SJSA1 (cell line): ENCODE measurements around the gene CDC25C. TPM values are rescaled to one million over a fixed set of nuclear protein-coding genes. Genes with fewer than 3 reads are reported as not detected.
"Not testable (repeated sequence)": the region's sequence is repeated elsewhere in the genome, so short reads cannot be mapped to it uniquely, and the experiment has no call there.

ENCODE experiments used
- DNase-seq, 2 experiments: peaks; one replicate each; pipeline ENCODE4 v3.0.0-alpha.2; 2015 to 2020; ENCODE audit warnings: low spot score in 2 of 2, low read depth in 1 of 2
- H3K27ac ChIP-seq: fragments of 250-450 bp; sonication (Bioruptor Pico); 2 replicates; pipeline ENCODE4 v1.5.1; 2020; ENCODE audit warnings: mild to moderate bottlenecking, moderate library complexity
- H3K27me3 ChIP-seq: fragments of 250-450 bp; sonication (Bioruptor Pico); replicated peaks from 2 replicates; pipeline ENCODE4 v1.5.1; 2020; ENCODE audit warnings: mild to moderate bottlenecking, moderate library complexity
- H3K36me3 ChIP-seq: fragments of 250-450 bp; sonication (Bioruptor Pico); 2 replicates; pipeline ENCODE4 v1.5.1; 2020; ENCODE audit warnings: mild to moderate bottlenecking
- H3K4me1 ChIP-seq: fragments of 250-450 bp; sonication (Bioruptor Pico); replicated peaks from 2 replicates; pipeline ENCODE4 v1.6.1; 2021; ENCODE audit warnings: mild to moderate bottlenecking
- H3K4me3 ChIP-seq: fragments of 250-450 bp; sonication (Bioruptor Pico); 2 replicates; pipeline ENCODE4 v1.5.1; 2020; ENCODE audit warnings: mild to moderate bottlenecking
- H3K9me3 ChIP-seq: fragments of 250-450 bp; sonication (Bioruptor Pico); replicated peaks from 2 replicates; pipeline ENCODE4 v1.5.1; 2020; ENCODE audit warnings: mild to moderate bottlenecking
- total RNA-seq: library from RNA; depleted of rRNA; stranded (reverse); fragments of >200 nt; shearing (Covaris generic); gene quantifications from 2 replicates; pipeline ENCODE4 v1.2.3, GENCODE V29; 2014

CDC25C gene
- total RNA-seq, 1 experiment from 2014 or later, result 36.5 TPM

DNA sequence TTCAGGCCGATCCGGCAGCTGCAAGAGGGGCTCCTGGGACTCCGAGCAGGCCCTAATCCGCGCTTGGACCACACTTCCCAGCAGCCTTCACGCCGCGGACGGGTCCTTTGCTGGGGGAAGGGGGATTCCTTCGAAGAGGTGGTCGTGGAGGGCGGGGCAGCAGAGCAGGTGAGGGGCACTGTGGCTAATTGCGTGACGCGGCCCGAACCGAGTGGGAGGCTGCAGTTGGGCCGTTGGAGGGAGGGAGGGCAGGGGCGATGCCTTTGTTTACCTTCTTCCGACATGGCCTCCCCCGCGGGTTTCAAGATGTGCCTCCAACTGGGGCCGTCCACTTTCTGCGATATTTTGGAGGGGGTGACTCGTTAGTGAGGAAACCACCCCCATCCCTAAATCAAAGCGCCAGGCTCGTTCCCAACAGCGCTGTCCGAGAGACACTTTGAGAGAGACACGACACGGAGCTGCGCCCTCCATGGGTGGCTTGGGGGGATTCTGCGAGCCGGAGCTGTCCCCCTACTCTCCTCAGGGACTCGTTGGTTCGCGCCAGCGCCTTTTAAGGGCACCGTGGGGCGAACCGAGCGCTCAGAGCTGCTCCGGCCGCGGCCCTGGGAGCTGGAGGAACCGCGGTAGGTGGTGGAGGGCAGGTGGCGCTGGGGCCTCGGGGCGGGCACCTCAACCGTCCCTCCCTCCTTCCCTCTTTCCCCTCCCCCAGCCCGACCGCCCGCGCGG, 6.2 kb upstream of the CDC25C start, which contains the start of gene FAM53C:
TSS of gene FAM53C (plus strand) at position 582 of the 726 bp plus-strand sequence. CDS start 3,070 bp downstream, outside the sequence.
- Histone ChIP-seq H3K27me3 (no peaks in the 10 kb centered on the region), H3K4me1 (peaks cover 13% of the 10 kb centered on the region), H3K4me3 (peak within 1 kb of the TSS; percentile 62), H3K36me3 (peaks cover 40% of the 10 kb centered on the region), H3K27ac (peak within 1 kb of the TSS; percentile 100), H3K9me3 (no peaks in the 10 kb centered on the region)
- peak; percentile 95 to 99 for DNase-seq

DNA sequence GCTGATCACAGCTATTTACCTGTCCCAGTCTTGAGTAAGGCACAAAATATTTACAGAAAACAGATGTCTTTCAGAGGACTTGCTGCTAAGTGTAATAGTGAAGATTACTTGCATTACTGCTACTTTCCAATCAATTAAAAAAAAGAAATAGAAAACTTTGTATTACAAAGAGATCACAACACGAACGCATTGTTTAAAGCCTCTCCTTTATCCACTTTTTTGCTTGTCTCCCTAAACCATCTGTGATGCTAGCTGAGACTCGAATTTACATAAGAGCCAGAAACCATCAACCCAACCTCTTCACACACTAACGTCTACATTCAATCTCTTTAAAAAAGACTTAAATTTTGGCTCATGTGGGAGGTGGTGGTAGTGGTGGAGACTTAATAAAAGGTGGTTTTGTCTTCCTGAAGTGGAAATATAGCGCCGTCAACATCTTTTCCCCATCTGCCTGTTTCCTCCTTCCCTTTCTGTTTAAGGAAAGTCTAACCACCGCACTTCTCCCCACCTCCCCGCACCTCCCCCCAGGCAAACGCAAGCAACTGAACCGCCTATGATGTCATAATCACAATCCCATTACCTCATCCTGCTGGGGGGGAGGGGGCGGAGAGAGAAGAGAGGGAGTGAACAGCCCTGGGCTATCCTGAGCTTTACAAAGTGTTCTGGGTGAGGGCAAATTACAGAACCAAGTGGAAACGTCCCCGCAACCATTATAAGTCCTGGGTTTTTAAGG, 5.5 kb upstream of the CDC25C start:
- no peaks in the 10 kb centered on the region for H3K9me3 ChIP-seq
- peak overlapping the region; percentile 62 for H3K4me3 ChIP-seq
- no peaks in the 10 kb centered on the region for H3K27me3 ChIP-seq
- DNase-seq, result no peak
- peaks cover 17% of the 10 kb centered on the region for H3K4me1 ChIP-seq
- peak overlapping the region; percentile 100 for H3K27ac ChIP-seq
- peaks cover 35% of the 10 kb centered on the region for H3K36me3 ChIP-seq

DNA sequence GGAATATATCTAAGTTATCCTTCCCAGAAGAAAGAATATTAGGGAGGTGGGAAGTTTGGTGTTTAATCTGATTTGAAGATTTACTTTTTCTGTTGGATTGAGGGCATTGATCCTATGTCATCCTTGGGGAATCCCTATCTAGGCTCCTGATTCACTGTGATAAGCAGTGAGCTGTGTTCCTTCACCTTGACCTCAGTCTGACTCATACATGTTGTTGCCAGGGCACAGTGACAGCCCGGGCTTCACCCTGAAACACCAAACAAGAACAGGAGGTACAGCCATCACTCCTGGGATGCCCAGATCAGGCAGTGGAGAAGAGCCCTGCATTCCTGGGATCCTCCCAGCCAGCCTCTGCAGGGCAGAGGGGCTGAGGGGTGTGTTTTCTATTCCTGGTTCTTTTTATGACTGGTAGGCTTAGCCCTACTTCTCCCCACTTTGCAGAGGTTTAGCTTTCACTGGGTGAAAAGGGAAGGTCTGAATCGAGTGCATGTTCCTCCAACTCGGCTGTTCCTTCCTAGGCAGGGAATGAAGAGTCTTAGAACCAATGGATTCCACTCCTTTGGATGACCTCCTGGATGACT, 3.4 kb upstream of the CDC25C start:
- H3K9me3 ChIP-seq, result no peaks in the 10 kb centered on the region
- DNase-seq, result no peak

DNA sequence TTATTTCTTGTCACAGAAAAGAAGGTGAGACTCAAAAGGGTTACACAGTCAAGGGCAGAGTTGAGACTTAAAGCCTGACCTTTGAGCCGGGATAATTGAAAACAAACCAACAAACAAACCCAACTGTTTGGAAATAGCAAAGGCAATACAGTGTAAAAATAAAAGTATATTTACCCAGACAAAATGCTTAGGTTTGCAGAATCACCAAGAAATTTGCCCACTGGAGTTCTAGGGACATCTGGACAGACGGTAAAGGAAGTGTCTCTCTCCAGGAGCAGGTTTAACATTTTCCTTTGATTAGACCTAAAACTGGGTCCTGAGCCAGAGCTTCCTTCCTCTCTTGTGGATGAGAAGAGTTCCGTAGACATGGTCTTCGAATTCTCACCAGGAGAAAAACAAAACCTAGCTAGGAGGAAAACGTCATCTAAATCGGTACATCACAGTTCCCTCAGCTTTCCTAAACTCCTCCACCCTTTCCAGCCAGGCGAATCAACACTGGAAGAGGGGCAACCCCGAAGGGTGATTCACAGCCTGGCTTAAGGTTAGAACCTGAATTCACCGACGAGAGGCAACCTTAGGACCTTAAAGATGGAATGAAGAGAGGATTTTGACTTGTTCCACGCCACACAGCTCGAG, 673 bp downstream of the CDC25C start:
- no peaks in the 10 kb centered on the region for H3K27me3 ChIP-seq
- peaks cover 12% of the 10 kb centered on the region for H3K4me1 ChIP-seq
- peak overlapping the region; percentile 53 for H3K4me3 ChIP-seq
- H3K27ac ChIP-seq, result peak overlapping the region; percentile 84
- no peak for DNase-seq
- H3K9me3 ChIP-seq, result no peaks in the 10 kb centered on the region
- peaks cover 21% of the 10 kb centered on the region for H3K36me3 ChIP-seq

More for the DNA sequence above, 3.4 kb upstream of the CDC25C start:
- Histone ChIP-seq H3K4me1 (peaks cover 25% of the 10 kb centered on the region), H3K36me3 (peaks cover 14% of the 10 kb centered on the region), H3K27me3 (no peaks in the 10 kb centered on the region), H3K4me3 (no peak overlapping the region), H3K27ac (no peak overlapping the region)

DNA sequence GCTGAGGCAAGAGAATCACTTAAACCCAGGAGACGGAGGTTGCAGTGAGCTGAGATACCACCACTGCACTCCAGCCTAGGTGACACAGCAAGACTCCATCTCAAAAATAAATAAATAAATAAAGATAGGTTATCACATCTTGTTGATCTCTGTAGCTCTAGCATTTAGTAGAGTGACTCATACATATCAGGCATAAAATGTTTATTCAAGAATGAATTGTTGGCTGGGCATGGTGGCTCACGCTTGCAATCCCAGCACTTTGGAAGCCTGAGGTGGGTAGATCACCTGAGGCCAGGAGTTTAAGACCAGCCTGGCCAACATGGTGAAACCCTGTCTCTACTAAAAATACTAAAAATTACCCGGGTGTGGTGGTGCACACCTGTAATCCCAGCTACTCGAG, 13.4 kb downstream of the CDC25C start:
- not testable (repeated sequence) for H3K9me3 ChIP-seq, H3K4me1 ChIP-seq, H3K27ac ChIP-seq, DNase-seq, H3K27me3 ChIP-seq, H3K4me3 ChIP-seq
- peaks cover 53% of the 10 kb centered on the region for H3K36me3 ChIP-seq

DNA sequence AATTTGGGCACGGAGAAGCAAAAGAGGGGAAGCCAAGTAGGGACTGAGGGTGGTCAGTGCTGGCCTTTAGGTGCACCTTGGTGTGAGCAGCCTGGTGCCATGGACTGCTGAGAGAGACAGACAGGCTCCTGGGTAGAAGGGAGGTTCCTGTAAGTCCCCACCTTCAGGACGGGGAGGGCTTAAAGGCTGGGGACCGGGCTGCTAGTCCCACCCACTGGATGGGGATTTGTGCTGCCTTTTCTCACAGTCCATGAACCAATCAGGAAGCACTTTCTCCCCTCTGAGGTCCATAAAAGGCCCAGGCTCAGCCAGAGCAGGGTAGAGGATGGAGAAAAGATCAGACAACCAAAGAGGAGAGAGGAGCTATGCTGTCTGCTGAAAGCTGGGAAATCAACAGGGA, 15.2 kb downstream of the CDC25C start:
- no peaks in the 10 kb centered on the region for H3K27me3 ChIP-seq
- H3K36me3 ChIP-seq, result peaks cover 61% of the 10 kb centered on the region
- no peaks in the 10 kb centered on the region for H3K4me1 ChIP-seq

DNA sequence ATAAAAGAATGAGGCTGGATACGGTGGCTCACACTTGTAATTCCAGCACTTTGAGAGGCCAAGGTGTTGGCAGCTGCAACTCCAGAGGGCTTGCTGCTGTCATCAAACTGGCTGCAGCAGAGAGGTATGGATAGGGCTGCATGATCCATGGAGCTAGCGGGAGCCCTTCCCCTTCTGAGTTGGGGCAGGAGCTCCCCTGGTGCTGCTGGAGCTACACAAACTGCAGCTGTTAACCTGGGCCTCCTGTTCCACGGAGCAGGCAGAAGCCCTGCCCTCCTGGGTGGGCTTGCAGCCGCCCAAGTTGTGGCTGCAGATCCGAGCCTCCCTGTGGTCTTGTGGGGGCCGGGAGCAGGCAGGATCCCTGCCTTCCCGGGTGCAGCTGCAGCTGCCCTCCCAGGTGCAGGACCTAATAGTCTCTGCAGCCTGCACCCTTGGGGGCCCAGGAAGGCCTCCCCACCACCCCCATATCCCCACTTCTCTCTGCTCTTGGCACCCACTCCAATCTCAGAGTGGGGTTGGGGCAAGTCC, 15.8 kb downstream of the CDC25C start:
- H3K4me1 ChIP-seq, result no peaks in the 10 kb centered on the region
- no peak overlapping the region for H3K4me3 ChIP-seq
- peaks cover 61% of the 10 kb centered on the region for H3K36me3 ChIP-seq
- no peaks in the 10 kb centered on the region for H3K27me3 ChIP-seq
- H3K9me3 ChIP-seq, result no peaks in the 10 kb centered on the region
- DNase-seq, result no peak
- H3K27ac ChIP-seq, result no peak overlapping the region

More for the DNA sequence above, 15.2 kb downstream of the CDC25C start:
- no peaks in the 10 kb centered on the region for H3K9me3 ChIP-seq
- no peak overlapping the region for H3K27ac ChIP-seq
- H3K4me3 ChIP-seq, result no peak overlapping the region
- DNase-seq, result no peak

DNA sequence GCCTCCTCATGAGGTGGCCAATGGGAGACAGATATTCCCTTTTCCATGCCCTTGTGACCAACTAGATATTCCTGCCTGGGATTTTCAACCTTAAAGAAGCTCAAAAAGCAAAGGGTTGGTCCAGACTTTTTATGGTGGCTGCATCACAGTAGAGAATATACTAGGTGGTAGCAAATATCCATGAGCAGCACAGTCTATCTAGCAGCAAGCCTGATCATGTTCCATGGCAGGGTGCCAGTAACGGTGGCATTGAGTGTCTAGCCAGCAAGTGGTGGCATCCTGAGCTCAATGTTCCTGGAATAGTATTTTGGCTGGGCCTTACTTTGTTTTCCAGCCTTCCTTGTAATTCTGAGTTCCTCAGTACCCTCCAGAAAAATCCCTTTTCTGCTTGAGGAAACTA, 25.8 kb downstream of the CDC25C start:
- Histone ChIP-seq H3K36me3 (peaks cover 34% of the 10 kb centered on the region), H3K4me3 (no peak overlapping the region), H3K9me3 (no peaks in the 10 kb centered on the region), H3K27ac (no peak overlapping the region), H3K4me1 (no peaks in the 10 kb centered on the region), H3K27me3 (no peaks in the 10 kb centered on the region)
- DNase-seq, result no peak

DNA sequence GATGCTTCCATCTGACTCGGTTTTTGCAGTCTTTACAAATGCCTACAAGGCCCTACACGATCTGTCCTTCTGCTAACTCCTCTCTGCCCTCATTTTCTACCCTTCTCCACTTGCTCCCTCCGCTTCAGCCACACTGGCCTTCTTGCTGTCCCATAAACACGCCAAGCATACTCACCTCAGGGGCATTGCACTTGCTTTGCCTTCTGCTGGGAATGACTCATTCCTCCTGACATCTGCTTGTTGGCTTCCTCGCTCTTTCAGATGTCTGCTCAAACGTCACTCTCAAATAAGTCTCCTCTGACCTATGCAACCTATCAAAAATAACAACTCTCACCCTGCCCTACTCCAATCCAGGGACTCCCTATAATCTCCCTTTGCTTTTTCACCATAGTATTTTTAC, 28.2 kb downstream of the CDC25C start:
- Histone ChIP-seq H3K36me3 (peaks cover 33% of the 10 kb centered on the region), H3K4me3 (no peak overlapping the region), H3K9me3 (no peaks in the 10 kb centered on the region), H3K27me3 (no peaks in the 10 kb centered on the region), H3K4me1 (no peaks in the 10 kb centered on the region), H3K27ac (no peak overlapping the region)
- DNase-seq, result no peak

DNA sequence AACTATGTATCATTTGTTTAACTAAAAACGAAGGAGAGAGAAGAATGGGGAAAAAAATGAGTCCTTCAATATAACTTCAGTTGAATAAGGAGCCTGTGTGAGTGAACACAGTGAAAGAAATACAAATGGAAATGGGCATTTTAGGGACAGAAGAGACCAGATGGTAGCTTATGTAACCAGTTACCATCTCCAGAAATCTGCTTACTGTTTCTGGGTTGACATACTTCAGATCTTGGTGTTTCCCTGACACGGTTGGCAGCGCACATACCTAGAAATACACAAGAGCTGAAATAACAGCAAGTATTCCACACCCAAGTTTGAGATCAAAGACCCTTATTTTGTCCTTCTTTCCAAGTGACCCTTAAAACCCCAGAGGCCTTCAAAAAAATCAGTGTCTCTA, 42.3 kb downstream of the CDC25C start:
- Histone ChIP-seq H3K27ac (no peak overlapping the region), H3K36me3 (peaks cover 52% of the 10 kb centered on the region), H3K4me3 (no peak overlapping the region), H3K27me3 (no peaks in the 10 kb centered on the region), H3K4me1 (no peaks in the 10 kb centered on the region), H3K9me3 (no peaks in the 10 kb centered on the region)
- no peak for DNase-seq

DNA sequence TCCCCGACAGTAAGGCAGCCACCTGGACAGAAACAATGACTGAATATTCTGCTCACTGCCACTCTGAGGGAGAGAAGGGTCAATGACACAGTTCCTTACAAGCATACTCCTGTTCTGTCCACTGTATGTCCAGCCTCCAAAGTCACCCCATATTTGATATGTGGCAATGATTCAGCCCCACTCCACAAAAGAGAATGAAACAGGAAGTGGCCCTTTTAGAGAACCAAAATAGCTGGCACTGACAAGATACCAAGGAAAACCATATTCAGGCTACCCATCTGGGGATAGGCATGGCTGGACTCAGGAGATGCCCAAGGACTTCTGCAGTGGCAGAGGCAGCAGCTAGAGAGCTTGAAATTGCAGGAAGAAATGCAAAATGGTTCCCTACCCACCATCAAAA, 44.4 kb downstream of the CDC25C start:
- no peak for DNase-seq
- Histone ChIP-seq H3K9me3 (no peaks in the 10 kb centered on the region), H3K36me3 (peaks cover 49% of the 10 kb centered on the region)

DNA sequence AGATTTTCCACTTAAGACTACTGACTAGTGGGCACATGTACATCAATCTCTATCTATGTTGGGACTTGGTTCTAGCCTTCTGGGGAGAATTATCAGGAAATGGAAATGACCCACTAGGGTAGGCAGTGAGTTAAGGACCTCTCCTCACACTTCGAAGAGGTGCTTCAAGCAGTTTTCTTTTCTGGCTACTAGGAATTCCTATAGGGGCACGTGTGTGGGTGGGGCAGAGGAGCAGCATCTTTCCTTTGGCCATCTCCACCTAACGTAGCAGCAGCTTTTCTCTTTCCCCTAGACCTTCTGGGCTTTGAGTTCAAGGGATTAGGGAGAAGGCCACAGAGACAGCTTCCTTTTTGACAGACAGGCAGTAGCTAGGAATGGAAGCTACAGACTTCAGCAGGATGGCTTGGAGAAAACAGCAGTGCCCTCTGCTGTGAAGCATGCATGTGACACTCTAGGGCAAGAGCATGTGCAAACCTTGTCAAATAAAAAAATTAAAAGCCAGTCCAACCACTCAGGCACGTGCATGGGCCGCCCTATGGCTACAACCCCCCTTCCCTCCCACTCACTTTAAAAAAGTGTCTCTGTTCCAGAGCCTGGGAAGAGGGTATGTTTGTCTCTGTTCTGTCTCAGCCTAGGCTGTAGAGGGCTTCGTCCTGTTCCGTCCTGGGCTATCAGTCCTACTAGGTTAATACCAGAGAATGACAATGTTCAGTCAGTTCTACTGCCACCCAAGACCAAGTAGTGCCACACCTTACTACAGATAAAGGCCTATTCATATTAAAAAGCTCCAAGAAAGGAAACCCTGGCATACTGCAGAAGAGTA, 48.5 kb downstream of the CDC25C start:
- peaks cover 33% of the 10 kb centered on the region for H3K36me3 ChIP-seq
- H3K27me3 ChIP-seq, result no peaks in the 10 kb centered on the region
- H3K4me3 ChIP-seq, result no peak overlapping the region
- H3K4me1 ChIP-seq, result no peaks in the 10 kb centered on the region
- no peaks in the 10 kb centered on the region; the same call in 1 of the 2 replicates for H3K9me3 ChIP-seq
- DNase-seq, result peak in 1 of 2 experiments; percentile 33
- no peak overlapping the region for H3K27ac ChIP-seq

More for the DNA sequence above, 44.4 kb downstream of the CDC25C start:
- no peak overlapping the region for H3K27ac ChIP-seq
- H3K27me3 ChIP-seq, result no peaks in the 10 kb centered on the region
- no peaks in the 10 kb centered on the region for H3K4me1 ChIP-seq
- H3K4me3 ChIP-seq, result no peak overlapping the region

DNA sequence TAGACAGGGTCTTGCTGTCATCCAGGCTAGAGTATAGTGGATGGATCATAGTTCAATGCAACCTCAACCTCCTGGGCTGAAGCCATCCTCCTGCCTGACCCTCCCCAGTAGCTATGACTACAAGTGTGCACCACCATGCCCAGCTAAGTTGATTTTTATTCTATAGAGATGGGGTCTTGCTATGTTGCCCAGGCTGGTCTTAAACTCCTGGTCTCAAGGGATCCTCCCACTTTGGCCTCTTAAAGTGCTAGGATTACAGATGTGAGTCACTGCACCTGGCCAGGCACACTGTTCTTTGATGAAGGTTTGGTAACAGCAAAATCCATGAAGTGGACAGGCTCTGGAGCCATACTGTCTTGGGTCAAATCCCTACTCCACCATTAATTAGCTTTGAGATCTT, 50.7 kb downstream of the CDC25C start:
- Histone ChIP-seq H3K36me3 (peaks cover 16% of the 10 kb centered on the region), H3K4me3 (no peak overlapping the region), H3K27me3 (0 out of 2 replicates have a peak, but pooled peaks cover 3% of the 10 kb centered on the region), H3K4me1 (no peaks in the 10 kb centered on the region), H3K9me3 (no peaks in the 10 kb centered on the region; the same call in 1 of the 2 replicates), H3K27ac (no peak overlapping the region)
- DNase-seq, result no peak
